ENCODE data around the gene IL6ST. TPM values are rescaled to one million over a fixed set of nuclear protein-coding genes. Genes with fewer than 3 reads are reported as not detected.

Gene IL6ST
- total RNA-seq, 1 donor from 2014 or later, result 69.7 TPM

DNA sequence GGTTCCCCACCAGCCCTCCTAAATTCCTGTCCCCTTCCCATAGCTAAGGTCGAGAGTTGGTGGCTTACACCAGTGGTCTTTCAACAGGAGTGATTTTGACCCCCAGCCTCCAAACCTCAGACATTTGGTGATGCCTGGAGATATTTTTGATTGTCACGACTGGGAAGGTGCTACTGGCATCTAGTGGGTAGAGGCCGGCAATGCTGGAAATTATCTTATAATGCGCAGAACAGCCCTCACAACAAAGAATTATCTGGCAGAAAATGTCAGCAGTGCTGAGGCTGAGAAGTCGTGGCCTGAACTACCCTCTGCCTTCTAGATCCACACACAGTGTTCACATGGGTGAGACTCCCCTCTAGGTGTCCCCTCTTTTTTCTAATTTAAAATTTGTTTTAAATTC is 74.0 kb downstream of the IL6ST start:
- Mint-ChIP-seq H3K36me3 (ENCODE audit: low read depth, unreplicated experiment) (no peaks in the 10 kb centered on the region), H3K27ac (ENCODE audit: unreplicated experiment) (no peak overlapping the region), H3K4me1 (ENCODE audit: unreplicated experiment) (peaks cover 48% of the 10 kb centered on the region), H3K9me3 (ENCODE audit: unreplicated experiment) (no peaks in the 10 kb centered on the region), H3K27me3 (ENCODE audit: unreplicated experiment) (peaks cover 11% of the 10 kb centered on the region), H3K4me3 (ENCODE audit: unreplicated experiment) (no peak overlapping the region)
- DNase-seq (ENCODE audit: low spot score), result no peak
- TF ChIP-seq, protein P1, sequence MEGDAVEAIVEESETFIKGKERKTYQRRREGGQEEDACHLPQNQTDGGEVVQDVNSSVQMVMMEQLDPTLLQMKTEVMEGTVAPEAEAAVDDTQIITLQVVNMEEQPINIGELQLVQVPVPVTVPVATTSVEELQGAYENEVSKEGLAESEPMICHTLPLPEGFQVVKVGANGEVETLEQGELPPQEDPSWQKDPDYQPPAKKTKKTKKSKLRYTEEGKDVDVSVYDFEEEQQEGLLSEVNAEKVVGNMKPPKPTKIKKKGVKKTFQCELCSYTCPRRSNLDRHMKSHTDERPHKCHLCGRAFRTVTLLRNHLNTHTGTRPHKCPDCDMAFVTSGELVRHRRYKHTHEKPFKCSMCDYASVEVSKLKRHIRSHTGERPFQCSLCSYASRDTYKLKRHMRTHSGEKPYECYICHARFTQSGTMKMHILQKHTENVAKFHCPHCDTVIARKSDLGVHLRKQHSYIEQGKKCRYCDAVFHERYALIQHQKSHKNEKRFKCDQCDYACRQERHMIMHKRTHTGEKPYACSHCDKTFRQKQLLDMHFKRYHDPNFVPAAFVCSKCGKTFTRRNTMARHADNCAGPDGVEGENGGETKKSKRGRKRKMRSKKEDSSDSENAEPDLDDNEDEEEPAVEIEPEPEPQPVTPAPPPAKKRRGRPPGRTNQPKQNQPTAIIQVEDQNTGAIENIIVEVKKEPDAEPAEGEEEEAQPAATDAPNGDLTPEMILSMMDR (IDR thresholded peaks at IDR 0.05; ENCODE audit: unreplicated experiment), result no peak

DNA sequence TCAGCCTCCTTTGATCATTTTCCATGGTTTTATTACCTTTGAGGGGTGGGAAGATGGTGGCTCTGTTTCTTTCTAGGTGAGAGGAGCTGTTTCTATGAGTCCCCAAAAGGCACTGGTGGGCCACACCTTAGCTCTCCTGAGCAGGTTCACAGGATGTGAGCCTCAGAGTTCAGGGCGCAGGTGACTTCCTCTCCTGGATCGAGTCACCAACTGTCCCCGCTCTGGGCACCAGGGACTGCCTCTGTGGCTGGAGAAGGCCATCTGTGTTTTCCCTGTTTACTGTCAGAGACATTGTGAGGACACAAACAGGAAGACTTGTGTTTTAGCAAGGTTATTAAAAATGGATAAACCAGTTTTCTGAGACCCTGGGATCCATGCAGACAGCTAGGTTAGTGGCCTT is 75.1 kb downstream of the IL6ST start:
- Mint-ChIP-seq H3K4me3 (ENCODE audit: unreplicated experiment) (no peak overlapping the region), H3K9me3 (ENCODE audit: unreplicated experiment) (no peaks in the 10 kb centered on the region), H3K27me3 (ENCODE audit: unreplicated experiment) (peaks cover 10% of the 10 kb centered on the region), H3K4me1 (ENCODE audit: unreplicated experiment) (peaks cover 36% of the 10 kb centered on the region), H3K36me3 (ENCODE audit: low read depth, unreplicated experiment) (no peaks in the 10 kb centered on the region), H3K27ac (ENCODE audit: unreplicated experiment) (no peak overlapping the region)
- TF ChIP-seq, protein P1 (IDR thresholded peaks at IDR 0.05; ENCODE audit: unreplicated experiment), result no peak
- no peak for DNase-seq (ENCODE audit: low spot score)

DNA sequence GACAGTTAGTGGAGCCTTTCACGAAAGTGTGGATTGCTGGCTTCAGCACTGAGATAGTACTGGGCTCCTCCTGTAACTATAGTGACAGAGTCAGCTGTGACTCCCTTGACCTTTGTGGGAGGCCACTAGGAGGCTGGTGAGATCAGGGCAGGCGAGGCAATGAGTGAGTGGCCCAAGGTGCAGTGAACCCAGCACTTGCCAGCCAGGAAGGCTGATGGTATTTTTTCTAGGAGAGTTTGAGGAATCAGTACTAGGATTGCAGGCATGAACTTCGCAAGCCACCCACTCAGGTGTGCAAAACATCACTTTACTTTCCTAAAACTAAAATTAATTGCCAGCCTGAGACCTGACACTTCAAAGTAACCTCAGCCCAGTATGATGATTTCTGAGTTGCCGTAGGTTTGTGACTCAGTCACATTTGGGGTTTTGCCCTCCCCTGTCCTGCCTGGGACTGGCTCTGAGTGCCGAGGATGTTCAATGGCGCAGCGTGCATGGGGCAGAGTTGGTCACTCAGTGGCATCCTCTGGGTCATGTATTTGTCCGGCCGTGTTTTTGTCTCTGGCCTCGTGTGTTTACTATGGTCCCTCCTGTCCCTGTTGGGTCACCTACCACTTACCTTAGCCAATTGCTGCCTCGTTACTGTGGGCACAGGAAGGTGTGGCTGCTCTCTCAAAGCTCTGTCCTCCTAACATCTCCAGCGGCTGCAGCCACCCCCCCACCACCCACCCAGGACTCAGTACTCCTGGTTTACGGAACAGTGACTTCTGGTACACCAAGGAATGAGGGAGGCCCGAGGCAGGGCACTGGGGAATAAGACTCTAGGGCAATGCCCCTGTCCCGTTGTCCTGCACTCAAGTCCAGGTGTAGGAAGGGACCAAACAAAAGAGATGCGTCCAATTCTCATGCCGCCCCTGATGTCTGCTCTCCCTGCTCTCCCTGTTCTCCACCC is 76.4 kb downstream of the IL6ST start:
- Mint-ChIP-seq H3K4me3 (ENCODE audit: unreplicated experiment) (no peak overlapping the region), H3K4me1 (ENCODE audit: unreplicated experiment) (peaks cover 29% of the 10 kb centered on the region), H3K9me3 (ENCODE audit: unreplicated experiment) (no peaks in the 10 kb centered on the region), H3K27ac (ENCODE audit: unreplicated experiment) (no peak overlapping the region), H3K36me3 (ENCODE audit: low read depth, unreplicated experiment) (no peaks in the 10 kb centered on the region), H3K27me3 (ENCODE audit: unreplicated experiment) (peaks cover 6% of the 10 kb centered on the region)
- no peak for DNase-seq (ENCODE audit: low spot score)
- TF ChIP-seq, protein P1 (IDR thresholded peaks at IDR 0.05; ENCODE audit: unreplicated experiment), result no peak

DNA sequence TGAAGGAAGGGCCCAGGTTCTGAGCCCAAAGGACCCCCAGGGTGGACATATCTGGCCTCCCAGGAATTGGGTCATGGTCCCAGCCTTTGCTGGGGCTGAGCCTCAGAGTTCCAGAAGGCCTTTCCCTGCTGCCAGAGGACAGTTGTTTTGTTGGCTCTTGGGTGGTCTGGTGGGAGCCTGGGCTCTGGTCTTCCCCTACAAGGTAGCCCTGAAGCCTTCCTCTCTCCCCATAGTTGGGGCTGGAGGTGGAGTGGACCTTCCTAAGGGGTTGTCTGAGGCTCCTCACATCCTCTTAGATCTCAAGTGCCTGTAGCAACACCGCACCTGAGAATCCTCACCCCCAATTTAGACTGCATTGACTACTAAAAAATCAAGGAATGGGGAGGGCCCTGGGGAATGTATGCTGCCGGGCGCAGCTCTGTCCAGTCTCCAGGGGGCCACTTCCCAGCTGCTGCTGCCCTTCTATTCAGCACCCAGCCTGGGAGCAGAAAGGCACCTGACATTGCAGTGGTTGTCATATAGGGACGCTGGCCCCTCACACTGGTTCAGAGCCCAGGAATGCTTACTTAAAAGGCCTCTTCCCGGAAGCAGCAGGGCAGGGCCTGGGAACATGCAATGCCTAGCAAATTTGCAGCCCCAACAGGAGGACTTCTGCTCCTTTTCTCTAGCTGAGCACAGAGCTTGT is 77.2 kb downstream of the IL6ST start:
- peaks cover 23% of the 10 kb centered on the region for H3K4me1 Mint-ChIP-seq (ENCODE audit: unreplicated experiment)
- H3K4me3 Mint-ChIP-seq (ENCODE audit: unreplicated experiment), result no peak overlapping the region
- no peaks in the 10 kb centered on the region for H3K36me3 Mint-ChIP-seq (ENCODE audit: low read depth, unreplicated experiment)
- H3K9me3 Mint-ChIP-seq (ENCODE audit: unreplicated experiment), result no peaks in the 10 kb centered on the region
- no peak overlapping the region for H3K27ac Mint-ChIP-seq (ENCODE audit: unreplicated experiment)
- TF ChIP-seq, protein P1 (IDR thresholded peaks at IDR 0.05; ENCODE audit: unreplicated experiment), result no peak
- H3K27me3 Mint-ChIP-seq (ENCODE audit: unreplicated experiment), result peaks cover 3% of the 10 kb centered on the region
- no peak for DNase-seq (ENCODE audit: low spot score)

DNA sequence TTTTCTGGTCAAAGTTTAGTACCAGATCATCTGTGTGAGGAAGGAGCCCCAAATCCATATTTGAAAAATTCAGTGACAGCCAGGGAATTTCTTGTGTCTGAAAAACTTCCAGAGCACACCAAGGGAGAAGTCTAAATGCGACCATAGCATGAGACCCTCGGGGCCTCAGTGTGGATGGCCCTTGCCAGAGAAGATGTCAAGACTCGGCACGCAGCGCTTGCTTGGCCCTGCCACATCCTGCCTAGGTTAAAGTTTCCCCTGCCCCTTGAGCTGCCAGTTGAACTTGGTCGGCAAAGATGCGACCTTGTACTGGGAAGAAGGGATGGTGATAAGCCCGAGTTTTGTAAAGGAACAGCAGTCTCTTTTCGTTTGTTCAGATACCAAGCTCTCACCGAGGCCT is 77.8 kb downstream of the IL6ST start:
- TF ChIP-seq, protein P1 (IDR thresholded peaks at IDR 0.05; ENCODE audit: unreplicated experiment), result no peak
- peaks cover 3% of the 10 kb centered on the region for H3K27me3 Mint-ChIP-seq (ENCODE audit: unreplicated experiment)
- H3K36me3 Mint-ChIP-seq (ENCODE audit: low read depth, unreplicated experiment), result no peaks in the 10 kb centered on the region
- no peak overlapping the region for H3K27ac Mint-ChIP-seq (ENCODE audit: unreplicated experiment)
- H3K4me3 Mint-ChIP-seq (ENCODE audit: unreplicated experiment), result no peak overlapping the region
- DNase-seq (ENCODE audit: low spot score), result no peak
- peaks cover 18% of the 10 kb centered on the region for H3K4me1 Mint-ChIP-seq (ENCODE audit: unreplicated experiment)
- no peaks in the 10 kb centered on the region for H3K9me3 Mint-ChIP-seq (ENCODE audit: unreplicated experiment)

Measured in endothelial cell (in vitro differentiated cells).